ENCODE measurements around the gene TPX2.

TPX2 gene

DNA sequence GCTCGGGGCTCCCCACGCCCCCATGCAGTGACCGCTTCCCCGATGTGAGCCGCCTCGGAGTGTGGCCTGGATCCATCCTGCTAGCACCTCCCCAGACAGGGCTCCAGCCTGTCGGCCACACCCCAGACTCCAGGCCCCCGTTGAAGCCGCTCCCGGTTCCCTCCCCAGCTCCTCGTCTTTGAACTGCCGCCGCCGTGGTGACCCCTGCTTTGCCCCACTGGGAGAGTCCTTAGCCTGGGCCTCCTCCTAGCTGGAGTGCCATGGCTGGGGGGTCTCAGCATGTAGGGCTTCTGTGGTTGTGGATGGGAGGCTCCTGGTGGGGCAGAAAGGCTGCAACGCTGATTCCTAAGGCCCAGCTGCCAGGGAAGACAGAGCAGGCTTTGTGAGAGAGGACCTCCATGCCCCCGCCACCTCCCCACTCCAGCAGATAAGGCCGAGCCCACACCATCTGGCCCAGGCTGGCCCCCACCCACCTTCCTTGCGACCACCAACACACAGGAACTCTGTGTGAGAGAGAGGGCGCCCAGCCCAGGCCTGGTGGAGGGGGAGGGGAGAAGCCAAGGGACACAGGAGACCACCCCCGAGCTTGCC, 94.9 kb downstream of the TPX2 start:
- no peak for DNase-seq (ENCODE audit: low read depth)

DNA sequence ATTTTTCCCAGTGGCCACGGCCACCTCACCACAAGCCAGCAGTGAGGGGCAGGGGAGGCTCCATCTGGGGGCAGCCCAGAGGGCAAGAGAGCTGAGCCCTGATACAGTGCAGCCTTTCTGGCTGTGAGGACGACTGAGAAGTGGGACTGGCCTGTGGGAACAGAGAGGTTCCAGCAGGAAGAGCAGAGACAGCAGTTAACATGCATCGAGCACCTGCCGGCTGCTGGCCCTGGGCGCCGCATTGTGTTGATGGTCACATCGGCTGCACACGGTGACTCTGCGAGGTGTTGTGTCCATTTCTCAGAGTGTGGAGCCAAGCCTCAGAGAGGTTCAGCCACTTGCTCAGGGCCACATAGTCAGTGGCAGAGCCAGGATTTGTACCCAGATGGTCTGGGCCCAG, 96.5 kb downstream of the TPX2 start:
- DNase-seq (ENCODE audit: low read depth): no peak

DNA sequence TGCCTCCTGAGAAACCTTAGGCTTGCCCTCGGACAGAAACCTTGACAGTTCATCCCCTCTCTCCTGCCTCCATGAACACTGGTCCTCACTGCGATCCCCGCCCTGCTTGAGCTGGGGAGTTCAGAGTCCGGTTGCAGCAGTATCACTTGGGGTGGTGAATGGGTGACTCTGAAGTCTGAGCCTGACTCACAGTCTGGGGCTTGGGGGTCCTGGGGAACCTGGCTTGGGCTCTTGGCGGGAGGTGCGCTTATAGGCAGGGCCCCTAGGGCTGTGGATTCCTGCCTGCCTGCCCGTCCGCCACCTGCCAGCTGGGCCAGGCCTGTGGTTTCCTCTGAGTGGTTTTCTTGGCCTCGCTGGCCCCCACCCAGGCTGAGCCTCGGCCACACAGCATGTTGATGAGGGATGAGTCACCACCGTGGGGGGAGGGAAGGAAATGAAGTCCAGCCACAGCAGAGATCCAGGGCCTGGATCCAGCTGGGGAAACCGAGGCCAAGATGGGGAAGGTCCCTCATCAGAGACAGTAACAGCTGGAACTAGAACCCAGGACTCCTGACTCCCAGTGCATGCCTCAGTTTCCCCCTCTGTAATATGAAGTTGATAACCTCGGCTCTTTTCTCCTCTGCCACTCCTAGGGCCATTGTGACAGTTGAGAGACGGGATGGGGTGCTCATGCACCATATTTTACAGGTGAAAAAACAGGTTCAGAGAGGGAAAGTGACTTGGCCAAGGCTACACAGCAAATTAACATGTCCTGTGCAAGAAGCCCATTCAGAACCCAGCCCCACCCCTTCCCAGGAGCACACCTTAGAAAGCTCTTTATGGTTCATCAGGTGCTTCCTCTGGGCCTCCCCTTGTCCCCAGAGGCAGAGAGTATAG, 97.1 kb downstream of the TPX2 start:
- no peak for DNase-seq (ENCODE audit: low read depth)

DNA sequence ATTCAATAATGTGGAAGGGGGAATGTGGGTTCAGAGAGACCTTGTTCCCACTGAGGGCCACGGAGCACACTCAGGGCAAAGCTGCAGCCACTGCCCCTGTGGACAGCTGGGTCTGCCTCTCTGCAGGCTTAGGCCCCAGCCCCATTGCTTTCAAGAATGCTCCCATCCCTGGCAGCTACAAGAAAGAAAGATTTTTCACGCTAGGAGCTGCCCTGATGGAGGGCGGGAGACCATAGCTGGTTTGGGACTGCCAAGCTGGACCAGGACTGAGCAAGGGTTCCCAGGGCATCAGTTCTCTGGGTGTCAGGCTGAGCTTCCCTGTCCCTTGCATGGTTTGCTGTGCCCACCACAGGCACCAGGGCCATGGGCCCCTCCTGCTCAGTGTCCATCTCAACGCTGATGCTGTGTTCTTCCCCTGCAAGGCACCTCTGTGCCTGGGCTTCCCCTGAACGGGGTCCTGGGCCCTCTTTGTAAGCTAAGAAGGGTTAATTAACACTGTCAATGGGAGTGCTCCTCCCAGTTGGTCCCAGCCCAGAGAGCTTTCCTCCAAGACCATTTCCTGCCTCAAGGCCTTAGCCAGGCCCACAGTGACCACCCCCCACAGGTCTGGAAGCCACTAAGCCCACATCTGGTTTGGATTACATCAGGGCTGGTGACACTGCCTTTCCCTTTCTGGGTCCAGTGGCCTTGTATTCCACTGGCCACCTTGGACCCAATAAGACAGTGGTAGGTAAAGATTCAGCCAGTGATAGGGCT, 97.9 kb downstream of the TPX2 start:
- no peak for DNase-seq (ENCODE audit: low read depth)

DNA sequence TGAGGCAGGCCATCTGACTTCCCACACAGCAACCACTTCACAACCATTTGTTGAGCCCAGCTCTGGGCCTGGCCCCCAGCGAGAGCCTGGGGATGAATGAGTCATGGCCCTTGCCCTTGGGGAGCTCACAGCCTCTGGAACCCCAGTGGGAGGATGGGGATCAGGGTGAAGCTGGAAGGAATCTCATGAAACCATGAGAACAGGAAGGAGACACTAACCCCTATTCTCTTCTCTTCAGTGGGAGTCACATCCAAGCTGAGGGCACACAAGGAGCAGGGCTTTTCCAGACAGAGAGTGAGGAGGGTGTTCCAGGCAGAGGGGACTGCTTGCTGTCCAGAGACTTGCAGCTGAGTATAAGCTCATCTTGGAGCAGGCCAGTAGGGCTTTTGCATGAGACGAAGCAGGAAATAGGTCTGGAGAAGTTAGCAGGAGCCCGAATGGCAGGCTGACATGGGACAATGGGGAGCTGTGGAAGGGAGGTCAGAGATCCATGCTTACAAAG, 98.9 kb downstream of the TPX2 start:
- no peak for DNase-seq (ENCODE audit: low read depth)

DNA sequence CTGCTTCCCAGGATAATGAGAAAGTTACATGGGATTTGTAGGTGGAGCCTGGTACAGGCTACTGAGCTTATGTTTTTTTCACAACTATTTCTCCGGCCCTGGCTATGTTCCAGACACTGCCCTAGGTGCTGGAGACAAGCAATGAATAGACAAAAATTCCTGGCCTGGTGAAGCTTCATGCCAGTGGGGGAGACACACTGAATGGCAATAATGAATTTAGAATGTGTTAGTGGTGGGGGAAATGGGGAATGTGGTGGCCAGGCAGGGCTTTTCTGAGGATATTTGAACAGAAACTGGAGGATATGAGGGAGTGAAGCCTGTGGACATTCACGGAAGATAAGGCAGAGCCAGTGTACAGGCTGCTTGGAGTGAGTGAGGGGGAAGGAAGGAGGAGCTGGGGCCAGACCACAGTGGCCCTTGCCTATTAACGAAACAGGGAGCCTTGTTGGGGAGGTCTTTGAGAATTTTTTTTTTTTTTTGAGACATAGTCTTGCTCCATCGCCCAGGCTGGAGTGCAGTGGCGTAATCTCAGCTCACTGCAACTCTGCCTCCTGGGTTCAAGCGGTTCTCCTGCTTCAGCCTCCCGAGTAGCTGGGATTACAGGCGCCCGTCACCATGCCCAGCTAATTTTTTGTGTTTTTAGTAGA, 99.7 kb downstream of the TPX2 start:
- no peak for DNase-seq (ENCODE audit: low read depth)

DNA sequence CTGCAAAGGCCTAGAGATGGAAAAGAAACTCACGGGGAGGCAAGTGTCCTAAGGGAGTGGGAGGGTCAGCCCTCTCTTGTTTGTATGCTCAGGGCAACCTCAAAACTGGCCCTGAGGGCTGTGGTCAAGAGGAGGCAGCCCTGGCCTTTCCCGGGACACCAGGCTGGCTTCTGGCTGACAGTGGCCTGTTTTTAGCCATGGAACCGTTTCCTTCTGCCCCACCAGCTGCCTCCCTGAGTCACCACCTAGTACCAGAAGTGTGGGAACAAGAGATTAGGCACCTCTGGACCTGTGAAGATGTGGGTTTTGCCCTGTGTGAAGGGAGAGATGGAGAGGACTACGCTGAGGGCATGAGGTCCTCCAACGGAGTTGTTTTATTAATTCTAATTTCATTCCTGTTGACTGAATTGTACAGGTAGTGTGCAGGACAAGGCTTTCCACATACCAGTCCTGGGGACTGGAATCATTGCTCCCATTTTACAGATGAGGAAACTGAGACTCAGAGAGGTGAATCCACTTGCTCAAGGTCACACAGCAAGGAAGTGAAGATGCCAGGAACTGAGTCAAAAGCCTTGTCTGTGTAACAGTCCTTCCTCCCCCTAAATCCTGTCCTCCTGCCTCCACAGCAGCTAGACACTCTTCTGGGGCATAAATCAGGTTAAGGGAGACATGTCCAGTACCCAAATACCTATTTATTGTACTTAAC, 100.8 kb downstream of the TPX2 start:
- no peak for DNase-seq (ENCODE audit: low read depth)

DNA sequence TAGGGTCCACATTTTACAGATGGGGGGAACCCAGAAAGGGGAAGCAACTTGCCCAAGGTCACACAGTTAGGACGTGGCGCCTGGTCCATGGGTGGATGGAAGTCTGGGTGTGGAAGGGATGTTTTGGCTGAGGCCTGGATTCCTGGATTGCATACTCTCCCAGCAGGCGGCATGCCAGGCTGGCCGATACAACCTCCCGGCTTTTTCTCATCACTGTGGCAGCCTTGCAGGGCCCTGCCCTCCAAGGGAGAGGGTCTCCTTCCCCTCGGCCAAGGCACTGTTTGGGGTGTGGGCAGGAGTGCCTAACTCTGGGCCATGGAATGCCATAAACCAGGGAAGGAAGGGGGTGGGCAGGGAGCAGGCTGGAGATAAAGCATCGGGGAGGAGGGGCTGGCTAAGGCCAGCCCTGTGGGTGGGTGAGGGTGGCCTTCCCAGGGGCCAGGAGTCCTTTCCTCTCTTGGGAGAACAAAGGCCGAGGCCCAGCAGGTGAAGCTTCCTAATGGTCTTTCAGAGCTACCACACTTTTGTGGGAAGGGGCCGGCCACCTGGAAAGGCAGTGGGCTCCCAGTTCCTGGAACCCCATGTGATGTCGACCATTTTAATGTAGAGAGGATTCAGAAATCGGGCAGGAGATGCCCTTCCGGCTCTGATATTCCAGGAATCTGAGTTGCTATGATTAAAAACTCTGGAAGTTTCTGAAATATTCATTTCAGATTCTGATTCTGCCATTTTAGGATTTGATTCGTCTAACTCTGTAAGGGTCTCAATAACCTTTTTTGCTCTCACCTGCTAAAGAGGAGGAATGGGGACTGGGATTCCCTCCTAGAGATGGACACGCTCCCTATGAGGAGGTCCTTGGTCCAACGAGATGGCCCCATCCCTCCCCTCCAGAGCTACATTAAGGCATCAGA, 102.1 kb downstream of the TPX2 start:
- DNase-seq (ENCODE audit: low read depth): no peak

DNA sequence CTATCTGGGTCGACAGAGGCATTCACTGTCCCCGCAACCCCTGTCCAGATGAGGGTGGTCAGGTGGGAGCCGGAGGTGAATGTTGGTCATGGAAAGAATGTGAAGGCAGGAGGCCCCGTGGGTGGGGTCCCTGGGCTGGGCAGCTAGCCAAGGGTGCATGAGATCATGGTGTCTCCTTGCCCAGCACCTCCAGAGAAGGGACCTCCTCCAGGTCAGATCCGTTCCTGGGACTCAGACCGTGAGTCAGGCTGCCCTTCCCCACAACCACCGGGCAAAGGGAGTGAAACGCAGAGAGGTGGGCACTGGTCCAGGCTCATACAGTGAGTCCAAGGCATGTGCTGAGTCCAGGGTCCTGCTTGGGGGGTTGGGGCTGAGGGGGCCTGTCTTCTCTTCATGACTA, 102.8 kb downstream of the TPX2 start:
- DNase-seq (ENCODE audit: low read depth): no peak

DNA sequence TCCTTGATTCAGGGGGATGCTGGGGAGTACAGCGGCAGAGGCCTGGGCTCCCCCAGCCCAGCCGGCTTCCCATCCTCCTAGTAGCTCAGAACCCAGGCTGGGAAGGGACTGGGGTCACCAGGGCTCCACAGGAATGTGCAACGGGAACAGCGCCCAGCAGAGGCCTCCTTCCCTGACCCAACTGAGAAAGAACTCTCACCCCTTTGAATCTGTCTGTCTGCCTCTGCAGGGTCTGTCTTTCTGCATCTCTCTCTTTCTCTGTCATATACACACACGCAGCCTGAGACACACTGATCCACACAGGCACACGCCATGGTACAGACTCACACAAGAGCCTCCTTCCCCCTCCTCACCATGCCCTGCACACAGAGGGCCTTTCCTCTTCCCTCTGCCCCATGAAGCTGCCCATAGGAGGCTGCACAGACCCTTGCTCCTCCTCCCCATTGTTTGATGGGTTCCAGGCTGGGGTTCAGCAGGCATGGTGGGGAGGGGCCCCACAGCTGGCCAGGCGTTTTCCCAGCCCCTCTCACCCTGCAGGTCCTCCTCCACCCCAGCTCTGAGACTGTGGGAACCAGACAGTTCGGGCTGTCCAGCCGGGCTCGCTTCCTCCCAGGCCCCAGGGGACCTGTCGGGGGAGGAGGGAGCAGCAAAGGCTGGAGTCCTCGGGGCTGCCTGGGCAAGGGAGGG, 103.5 kb downstream of the TPX2 start:
- DNase-seq (ENCODE audit: low read depth): no peak

DNA sequence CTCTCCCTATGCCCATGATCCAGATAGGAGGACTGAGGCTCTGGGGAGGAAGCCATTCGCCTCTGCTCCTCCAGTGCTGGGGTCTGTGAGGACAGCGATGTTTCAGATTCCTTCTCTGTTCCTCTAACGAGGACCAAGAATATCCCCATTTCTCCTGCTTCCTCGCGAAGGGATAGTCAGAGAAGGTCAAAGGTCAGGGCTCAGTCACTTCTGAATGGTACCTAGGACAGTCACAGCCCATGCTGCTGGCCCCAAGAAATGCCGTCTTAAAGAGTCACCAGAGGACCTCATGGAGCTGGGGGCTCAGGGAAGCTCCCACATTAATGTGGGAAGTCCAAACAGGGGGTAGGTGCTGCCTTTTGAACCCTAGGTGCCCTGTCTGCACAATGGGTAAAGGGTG, 104.2 kb downstream of the TPX2 start:
- no peak for DNase-seq (ENCODE audit: low read depth)

DNA sequence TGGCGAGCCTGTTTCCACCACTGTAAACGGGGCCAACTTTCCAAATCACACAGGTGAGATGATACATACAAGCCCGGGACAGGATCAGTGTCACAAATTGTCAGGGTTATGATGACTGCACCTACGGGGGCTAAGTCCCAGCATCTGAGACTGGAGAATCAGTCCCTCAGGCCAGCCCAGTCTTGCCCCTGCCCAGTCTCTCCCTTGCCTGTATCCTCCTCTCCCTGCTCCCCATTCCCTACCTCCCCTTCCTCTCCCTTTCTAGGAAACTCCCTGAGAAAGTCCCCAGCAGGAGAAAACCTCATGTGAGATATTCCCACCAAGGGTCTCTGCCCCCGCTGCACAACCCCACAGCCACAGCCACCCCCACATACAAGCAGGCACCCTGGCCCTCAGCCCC, 104.8 kb downstream of the TPX2 start:
- DNase-seq (ENCODE audit: low read depth): no peak

DNA sequence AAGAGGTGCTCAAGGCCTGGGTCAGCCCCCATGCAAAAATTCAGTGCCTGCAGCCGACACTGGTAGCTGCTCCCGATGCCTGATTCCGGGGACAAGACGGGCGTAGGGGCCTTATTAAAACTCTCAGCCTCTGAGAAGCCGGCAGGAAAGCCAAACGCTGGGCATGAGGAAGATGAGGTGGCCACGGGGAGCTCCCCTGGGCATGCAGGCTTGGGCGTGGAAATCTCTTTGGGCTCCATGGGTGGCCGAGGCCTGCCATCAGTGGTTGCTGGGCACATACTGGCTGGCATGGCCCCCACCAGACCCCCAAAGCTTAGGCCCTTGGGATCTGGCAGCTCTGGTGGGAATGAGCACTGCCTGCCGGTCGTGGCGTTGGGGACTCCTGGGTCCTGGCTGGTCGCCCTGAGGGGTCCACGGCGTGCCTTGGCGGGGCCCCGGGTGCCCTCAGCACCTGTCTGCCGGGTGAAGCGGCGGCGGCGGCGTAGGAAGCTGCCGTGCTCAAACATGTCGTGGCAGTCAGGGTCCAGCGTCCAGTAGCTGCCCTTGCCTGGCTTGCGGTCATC, 105.7 kb downstream of the TPX2 start:
- DNase-seq (ENCODE audit: low read depth): no peak

DNA sequence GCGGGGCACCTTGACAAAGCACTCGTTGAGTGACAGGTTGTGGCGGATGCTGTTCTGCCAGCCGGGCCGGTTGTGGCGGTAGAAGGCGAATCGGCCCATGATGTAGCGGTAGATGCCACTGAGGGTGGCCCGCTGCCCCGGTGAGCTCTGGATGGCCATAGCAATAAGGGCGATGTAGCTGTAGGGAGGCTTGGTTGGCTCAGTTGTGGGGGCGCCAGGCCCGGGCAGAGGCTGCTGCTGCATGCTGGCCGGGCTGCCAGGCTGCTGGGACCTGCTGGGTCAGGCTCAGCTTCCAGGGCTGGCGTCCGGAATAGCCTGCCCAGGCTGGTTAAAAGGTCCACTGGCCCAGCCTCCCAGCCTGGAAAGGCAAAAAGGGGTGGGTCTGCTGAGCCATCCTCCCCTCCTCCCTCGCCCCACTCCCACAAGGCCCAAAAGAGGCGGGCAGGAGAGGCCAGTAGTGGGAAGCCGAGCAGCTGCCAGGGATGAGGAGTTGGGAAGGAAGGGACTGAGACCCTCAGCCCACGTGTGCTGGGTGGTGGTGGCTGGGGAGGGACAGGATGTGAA, 106.3 kb downstream of the TPX2 start, which contains the start of gene FOXS1:
FOXS1 (minus strand) TSS at position 305 of the 564 bp plus-strand sequence; CDS start at position 243, 62 bp downstream.
- no peak for DNase-seq (ENCODE audit: low read depth)

DNA sequence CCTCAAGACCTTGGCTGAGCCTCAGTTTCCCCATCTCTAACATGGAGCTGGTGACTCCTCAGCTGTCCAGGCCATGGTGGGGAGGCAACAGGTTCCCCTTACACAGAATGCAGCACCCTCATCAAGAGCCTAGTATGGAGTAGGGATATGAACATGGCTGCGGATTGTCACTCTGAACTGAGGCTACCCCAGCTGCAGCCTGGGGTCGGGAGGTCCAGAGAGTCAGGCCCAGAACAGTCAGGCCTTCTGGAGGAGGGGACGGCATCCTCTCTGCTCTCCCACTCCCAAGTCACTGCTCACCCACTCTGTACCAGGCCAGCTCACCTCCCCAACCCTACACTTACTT, 107.7 kb downstream of the TPX2 start:
- no peak for DNase-seq (ENCODE audit: low read depth)

DNA sequence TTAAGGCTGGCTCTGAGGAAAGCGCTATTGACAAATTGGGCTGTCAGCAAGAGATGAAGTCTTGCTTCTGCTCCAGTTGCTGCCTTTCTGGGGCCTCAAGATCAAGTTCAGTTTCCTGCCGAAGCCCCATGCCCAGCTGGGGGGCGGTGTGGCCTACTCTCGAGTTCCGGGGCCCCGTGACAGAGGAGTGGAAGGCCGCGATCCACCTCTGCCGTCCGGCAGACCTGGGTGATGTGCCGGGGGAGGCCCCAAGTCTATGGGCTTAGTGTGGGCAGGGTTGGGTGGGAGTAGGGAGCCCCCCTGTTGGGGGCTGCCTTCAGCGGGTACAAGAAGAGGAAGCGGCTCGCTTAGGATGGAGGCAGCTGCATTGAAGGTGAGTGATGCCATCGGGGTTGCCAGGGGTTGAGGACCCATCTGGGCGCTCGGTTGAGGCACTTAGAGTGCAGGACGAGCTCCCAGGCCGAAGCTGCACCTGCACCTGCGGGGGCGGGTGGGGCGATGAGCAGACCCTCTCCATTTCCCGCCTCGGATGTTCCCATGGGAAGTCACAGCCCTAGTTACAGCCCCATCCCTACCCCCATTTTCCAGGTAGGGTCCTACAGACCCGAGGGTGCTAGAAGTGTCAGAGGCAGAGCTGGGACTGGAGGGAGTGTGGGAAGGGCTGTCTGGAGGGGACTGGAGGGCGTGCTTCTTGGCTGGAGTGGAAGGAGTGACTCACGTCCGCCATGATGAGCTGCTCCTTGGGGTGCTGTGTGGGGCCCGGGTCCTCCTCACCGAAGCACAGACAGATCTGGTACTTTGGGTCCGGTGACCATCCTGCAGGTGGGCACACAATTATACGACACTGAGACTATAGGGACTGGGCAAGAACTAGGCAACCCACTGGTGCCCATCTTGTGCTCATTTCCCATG, 109.3 kb downstream of the TPX2 start:
- DNase-seq (ENCODE audit: low read depth): no peak

DNA sequence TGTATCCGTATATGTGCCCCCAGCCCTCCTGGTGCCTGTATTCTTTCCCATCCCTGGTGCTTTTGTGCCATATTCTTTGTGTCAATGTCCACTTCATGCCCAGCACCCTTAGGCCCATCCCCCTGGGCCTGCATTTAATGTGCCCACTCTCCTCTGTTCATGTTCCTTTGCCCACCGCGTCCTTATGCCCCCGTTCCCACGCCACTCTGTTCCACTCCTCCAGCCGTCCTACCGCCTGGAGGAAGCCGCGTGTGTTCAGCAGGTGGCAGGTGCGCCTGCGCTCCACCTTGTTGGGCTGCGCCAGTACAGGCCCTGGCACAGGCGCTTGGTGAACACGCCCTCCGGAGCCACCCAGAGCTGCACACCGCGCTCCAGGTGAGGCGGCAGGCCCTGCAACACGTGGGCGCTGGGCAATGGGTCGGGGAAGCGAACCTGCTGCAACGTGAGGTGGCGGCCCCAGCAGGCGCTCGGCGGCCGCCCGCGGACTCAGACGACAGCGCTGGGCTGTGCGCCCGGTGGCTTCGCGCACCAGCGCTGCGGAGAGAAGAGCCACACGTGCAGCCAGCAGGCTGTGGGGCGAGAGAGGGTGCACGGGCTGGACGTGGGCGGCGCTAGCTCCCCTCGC, 110.3 kb downstream of the TPX2 start:
- no peak for DNase-seq (ENCODE audit: low read depth)

Measured in stimulated activated CD8-positive, alpha-beta memory T cell treated with anti-CD3 and anti-CD28 coated beads, Interleukin-7, amount 100 ng/mL, for 24 hours (primary cell).